ENCODE data around the gene IGSF3. TPM values are rescaled to one million over a fixed set of nuclear protein-coding genes. Genes with fewer than 3 reads are reported as not detected.
"Not testable (repeated sequence)": the region's sequence is repeated elsewhere in the genome, so short reads cannot be mapped to it uniquely, and the experiment has no call there.

Gene IGSF3
- total RNA-seq, 1 donor from 2014 or later = 15.8 TPM

GRCh38 chr1:116617808-116618207 is 49.7 kb downstream of the IGSF3 start:
- intact Hi-C loops (cut with DNase I); ATAC-seq; DNase-seq (ENCODE audit: missing footprints): not testable (repeated sequence)

GRCh38 chr1:116613825-116614224 is 53.7 kb downstream of the IGSF3 start:
- intact Hi-C loops (cut with DNase I); DNase-seq (ENCODE audit: missing footprints): not testable (repeated sequence)
- peak; percentile 52 for ATAC-seq

- ATAC-seq; intact Hi-C loops (cut with DNase I); DNase-seq (ENCODE audit: missing footprints): not testable (repeated sequence)
Observed at GRCh38 chr1:116609801-116610371, 57.6 kb downstream of the IGSF3 start.

GRCh38 chr1:116608841-116609240 is 58.7 kb downstream of the IGSF3 start:
- ATAC-seq; intact Hi-C loops (cut with DNase I); DNase-seq (ENCODE audit: missing footprints): not testable (repeated sequence)

GRCh38 chr1:116608151-116608550 is 59.4 kb downstream of the IGSF3 start:
- intact Hi-C loops (cut with DNase I); DNase-seq (ENCODE audit: missing footprints): not testable (repeated sequence)

GRCh38 chr1:116607463-116607862 is 60.1 kb downstream of the IGSF3 start:
- peak; percentile 36 for ATAC-seq
- DNase-seq (ENCODE audit: missing footprints); intact Hi-C loops (cut with DNase I): not testable (repeated sequence)

More at GRCh38 chr1:116608151-116608550, 59.4 kb downstream of the IGSF3 start:
- ATAC-seq = not testable (repeated sequence)

- DNase-seq (ENCODE audit: missing footprints) = peak; percentile 75
- intact Hi-C loops (cut with DNase I) = not testable (repeated sequence)
- ATAC-seq = peak; percentile 47
Observed at GRCh38 chr1:116606067-116606466, 61.5 kb downstream of the IGSF3 start.

GRCh38 chr1:116605315-116605714 is 62.2 kb downstream of the IGSF3 start:
- DNase-seq (ENCODE audit: missing footprints) (no peak), ATAC-seq (no peak)
- intact Hi-C loops (cut with DNase I) = no loop called here

- DNase-seq (ENCODE audit: missing footprints); intact Hi-C loops (cut with DNase I); ATAC-seq: not testable (repeated sequence)
Observed at GRCh38 chr1:116604408-116604807, 63.1 kb downstream of the IGSF3 start.

- DNase-seq (ENCODE audit: missing footprints); intact Hi-C loops (cut with DNase I); ATAC-seq: not testable (repeated sequence)
Observed at GRCh38 chr1:116603646-116604045, 63.9 kb downstream of the IGSF3 start.

GRCh38 chr1:116599369-116599768 is 68.2 kb downstream of the IGSF3 start:
- ATAC-seq; intact Hi-C loops (cut with DNase I); DNase-seq (ENCODE audit: missing footprints): not testable (repeated sequence)

- ATAC-seq = not testable (repeated sequence)
Observed at GRCh38 chr1:116598420-116599036, 69.0 kb downstream of the IGSF3 start.

GRCh38 chr1:116597388-116597787 is 70.1 kb downstream of the IGSF3 start:
- DNase-seq (ENCODE audit: missing footprints); ATAC-seq: not testable (repeated sequence)
- intact Hi-C loops (cut with DNase I) = loop anchor here (2.0 kb wide), 1 partner anchor 23 kb away; no protein-coding TSS in a partner anchor

More at GRCh38 chr1:116598420-116599036, 69.0 kb downstream of the IGSF3 start:
- DNase-seq (ENCODE audit: missing footprints); intact Hi-C loops (cut with DNase I): not testable (repeated sequence)

GRCh38 chr1:116596742-116597307 is 70.7 kb downstream of the IGSF3 start:
- intact Hi-C loops (cut with DNase I) = loop anchor here (2.0 kb wide), 1 partner anchor 22 kb away; no protein-coding TSS in a partner anchor
- not testable (repeated sequence) for ATAC-seq; DNase-seq (ENCODE audit: missing footprints)

- intact Hi-C loops (cut with DNase I) = loop anchor here (2.0 kb wide), 1 partner anchor 21 kb away; no protein-coding TSS in a partner anchor
- not testable (repeated sequence) for ATAC-seq; DNase-seq (ENCODE audit: missing footprints)
Observed at GRCh38 chr1:116595946-116596741, 71.4 kb downstream of the IGSF3 start.

GRCh38 chr1:116595065-116595840 is 72.3 kb downstream of the IGSF3 start:
- intact Hi-C loops (cut with DNase I); ATAC-seq: not testable (repeated sequence)

GRCh38 chr1:116593977-116594376 is 73.6 kb downstream of the IGSF3 start:
- DNase-seq (ENCODE audit: missing footprints); intact Hi-C loops (cut with DNase I): not testable (repeated sequence)
- ATAC-seq = peak; percentile 49

More at GRCh38 chr1:116595065-116595840, 72.3 kb downstream of the IGSF3 start:
- not testable (repeated sequence) for DNase-seq (ENCODE audit: missing footprints)

GRCh38 chr1:116593401-116593800 is 74.1 kb downstream of the IGSF3 start:
- intact Hi-C loops (cut with DNase I); DNase-seq (ENCODE audit: missing footprints): not testable (repeated sequence)
- peak; percentile 92 for ATAC-seq

Measured in Right ventricle myocardium inferior (tissue), 1 donor.